Stimulated activated CD4-positive, alpha-beta T cell treated with anti-CD3 and anti-CD28 coated beads, Interleukin-1b, Interleukin-23, amount 100 ng/mL, for 1 hour (primary cell): ENCODE data around the gene SIRPD.
"Not testable (repeated sequence)": the region's sequence is repeated elsewhere in the genome, so short reads cannot be mapped to it uniquely, and the experiment has no call there.

Experiments
- DNase-seq, 2 donors: peaks; one replicate each; pipeline ENCODE4 v3.0.0-alpha.2; 2020; ENCODE audit warnings: low read depth in 2 of 2

Gene SIRPD

DNA sequence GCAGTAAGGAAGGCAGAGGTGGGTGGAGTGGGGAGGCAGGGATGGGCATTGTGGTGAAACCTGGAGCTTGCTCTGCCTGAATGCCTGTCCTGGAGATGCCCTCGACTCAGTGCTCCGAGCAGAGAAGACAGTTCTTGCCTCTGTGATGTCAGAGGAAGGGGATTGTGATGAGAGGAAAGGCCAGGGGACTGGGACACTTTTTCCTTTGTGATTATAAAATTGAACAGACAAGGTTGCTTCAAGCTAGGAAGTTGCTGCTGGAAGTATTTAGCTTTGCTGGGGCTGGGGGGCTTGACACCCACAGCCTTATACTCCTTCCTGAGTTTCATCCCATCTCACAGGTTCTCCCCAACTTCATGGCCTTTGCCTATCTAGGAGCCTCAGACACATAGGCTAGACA, at the start of gene SIRPD:
Gene SIRPD (minus strand): TSS at position 101 of the 400 bp plus-strand sequence. CDS start 52 bp downstream, at position 49.
- no peak for DNase-seq

DNA sequence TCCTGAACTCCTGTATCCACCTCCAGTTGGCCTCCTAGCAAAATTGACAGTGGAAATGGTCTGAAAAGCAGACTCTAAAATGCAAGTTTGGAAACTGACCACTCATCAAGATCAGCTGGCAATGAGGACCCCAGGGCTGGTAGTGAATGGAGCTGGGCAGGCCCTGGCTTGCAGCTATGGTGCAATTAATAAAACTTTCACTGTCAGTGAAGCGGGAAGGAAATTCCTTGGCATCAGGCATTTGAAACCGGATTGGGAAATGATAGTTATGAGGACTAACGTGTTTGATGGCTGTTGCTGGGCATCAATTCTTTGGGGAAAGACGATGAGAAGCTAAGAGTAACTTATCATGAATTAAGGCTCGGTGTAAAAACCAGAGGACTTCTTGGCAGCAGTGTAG, 43.2 kb upstream of the SIRPD start:
- no peak for DNase-seq

DNA sequence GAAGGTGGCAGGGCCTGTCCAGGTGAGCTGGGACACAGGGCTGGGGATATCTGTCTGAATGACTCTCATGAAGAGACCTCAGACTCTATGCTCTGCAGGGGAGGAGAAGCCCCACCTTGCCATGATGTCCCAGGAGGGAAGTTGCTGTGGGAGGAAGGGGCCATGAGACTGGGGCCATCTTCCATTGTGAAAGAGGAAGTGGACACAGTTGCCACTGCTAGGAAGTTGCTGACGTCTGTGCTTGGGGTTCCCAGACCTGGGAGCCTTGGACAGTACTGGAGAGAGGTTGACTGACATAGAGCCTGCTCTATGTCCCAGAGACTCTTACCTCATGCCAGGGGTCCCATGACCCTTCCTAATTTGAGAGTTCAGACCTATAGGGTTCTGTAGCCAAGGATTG, 37.8 kb upstream of the SIRPD start:
- DNase-seq: no peak

- DNase-seq: no peak
Observed at GRCh38 chr20:1588533-1589460, 31.3 kb upstream of the SIRPD start.

DNA sequence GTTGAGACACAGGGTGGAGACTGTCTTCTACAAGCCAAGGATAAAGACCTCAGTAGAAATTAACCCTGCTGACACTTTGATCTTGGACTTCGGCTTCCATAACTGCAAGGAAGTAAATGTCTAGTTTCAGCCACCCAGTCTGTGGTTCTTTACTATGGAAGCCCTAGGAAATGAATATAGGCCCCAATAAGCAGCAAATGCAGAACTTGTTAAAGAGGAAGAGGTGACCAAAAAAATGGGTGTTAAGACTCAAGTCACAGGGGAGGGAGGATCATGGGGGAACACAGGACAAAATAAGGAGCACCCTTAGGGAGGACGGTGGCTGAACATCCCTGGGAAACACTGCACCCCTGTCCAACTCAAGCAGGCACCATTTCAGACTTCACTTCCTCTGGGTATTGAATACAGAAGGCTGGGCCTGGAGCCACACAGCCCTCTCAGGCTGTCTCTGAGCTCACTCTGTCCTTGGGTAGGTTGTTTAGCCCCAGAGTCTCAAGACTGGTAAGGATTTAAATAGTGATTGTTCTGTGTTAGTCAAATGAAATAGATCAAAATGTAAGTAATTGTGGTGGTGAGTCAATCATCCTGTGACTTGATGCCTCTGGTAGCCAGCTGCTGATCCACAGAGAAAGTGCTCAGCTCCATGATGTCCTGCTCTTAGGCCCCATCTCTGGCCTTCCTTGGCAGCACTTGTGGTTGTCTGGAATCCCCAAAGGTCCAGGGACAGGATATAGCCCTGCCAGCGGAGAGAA, 30.5 kb upstream of the SIRPD start:
- no peak for DNase-seq

- no peak for DNase-seq
Observed at GRCh38 chr20:1579488-1579887, 22.0 kb upstream of the SIRPD start.

GRCh38 chr20:1577906-1578305, 20.4 kb upstream of the SIRPD start:
- DNase-seq: no peak

DNA sequence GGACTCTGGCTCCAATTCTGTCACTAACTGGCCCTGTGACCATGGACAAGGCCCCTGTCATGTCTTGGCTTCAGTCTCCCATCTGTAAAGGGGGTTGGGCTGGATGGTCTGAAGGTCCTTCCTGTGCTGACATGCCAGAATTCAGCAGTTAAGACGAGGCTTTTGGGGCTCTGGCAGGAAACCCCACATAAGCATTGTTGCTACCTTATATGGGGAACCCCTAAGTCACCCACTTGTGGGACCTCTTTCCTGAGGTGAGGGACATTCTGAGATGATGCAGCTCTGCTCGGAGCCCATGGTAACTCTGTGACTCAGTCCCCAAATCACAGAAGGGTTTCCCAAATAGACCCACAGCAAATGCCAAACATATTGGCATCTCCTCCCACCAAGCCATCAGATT, 19.8 kb upstream of the SIRPD start:
- not testable (repeated sequence) for DNase-seq

DNA sequence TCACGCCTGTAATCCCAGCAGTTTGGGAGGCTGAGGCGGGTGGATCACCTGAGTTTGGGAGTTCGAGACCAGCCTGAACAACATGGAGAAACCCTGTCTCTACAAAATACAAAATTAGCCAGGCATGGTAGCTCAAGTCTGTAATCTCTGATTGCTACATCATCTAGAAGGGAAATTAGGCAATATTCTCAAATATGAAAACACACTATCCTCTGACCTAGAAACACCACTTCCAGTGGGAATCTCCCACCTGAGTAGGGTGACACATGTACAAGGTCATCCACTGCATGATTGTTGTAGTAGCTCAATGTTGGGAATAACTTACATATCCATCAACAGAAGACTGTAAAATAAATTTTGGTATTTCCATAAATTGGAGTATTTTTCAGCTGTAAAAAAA, 19.1 kb upstream of the SIRPD start:
- no peak for DNase-seq

DNA sequence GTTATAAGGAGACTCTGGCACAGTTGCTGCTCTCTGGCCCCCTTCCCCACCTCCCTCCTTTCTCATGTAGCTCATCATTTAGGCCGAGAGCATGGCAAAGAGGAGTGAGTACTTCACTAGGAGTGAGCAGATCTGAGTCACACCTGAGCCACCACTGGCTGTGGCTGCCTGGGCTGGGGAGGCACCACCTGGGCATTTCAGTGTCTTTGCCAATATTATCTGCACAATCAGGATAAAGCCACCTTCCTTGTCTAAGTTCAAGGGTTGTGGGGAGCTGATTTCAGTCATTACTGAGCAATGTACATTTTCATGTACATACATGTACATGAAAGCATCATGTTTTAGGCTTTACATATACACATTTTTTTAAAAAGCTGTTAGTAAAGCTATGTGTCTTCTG, 18.5 kb upstream of the SIRPD start:
- not testable (repeated sequence) for DNase-seq

DNA sequence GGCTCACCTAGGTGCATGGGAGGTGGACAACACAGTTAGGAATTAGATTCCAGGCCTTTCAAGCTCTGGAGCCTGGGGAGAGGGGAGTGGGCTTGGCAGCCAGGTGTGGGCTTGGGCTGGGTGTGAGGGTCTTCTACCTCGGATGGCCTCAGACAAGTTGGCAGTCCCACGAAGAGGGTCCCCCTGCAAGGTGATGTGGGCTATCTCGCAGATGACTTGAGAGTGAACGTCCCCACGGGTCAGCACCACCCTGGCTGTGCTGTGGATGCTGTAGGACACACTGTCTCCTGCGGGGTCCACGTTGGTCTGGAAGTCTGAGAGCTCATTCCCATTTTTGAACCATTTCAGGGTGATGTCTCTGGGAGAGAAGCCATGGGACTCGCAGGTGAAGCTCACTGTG, 14.1 kb upstream of the SIRPD start:
- DNase-seq: not testable (repeated sequence)

DNA sequence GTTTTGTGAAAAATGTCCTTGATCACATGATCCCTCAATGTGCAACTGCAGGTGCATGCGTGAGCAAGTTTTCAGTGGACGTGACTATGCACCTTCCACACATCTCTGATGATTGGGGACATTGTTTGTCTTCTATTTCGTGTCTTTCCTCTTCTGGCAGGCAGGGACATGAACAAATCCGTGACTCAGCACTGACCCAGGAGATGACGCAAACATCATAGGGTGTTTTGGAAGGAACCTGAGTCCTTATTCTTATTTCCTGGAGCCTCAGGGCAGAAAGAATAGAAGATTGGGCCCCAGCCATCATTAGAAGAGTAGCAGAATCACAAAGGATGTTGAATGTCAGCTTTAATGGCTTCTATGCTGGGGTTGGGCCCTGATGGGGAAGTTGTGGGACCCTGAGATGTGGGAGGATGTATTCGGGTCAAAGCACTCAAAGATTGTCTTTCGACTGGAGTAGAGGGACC, 11.9 kb upstream of the SIRPD start:
- DNase-seq: no peak

DNA sequence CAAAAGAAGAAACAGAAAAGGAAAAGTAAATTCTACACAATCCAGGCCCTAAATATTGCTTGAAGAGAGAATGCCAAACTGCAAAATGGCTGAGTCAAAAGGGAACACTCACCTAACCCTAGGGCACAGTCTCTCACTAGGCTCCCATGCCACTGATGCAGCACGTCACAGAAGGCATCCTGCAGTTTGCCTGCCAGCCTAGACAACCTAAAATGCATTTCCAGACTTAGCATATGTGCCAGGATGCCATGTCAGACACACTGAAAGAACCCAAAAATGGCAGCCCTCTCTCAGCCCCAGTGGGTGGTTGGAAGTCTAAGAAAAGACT, 10.6 kb upstream of the SIRPD start:
- no peak for DNase-seq

DNA sequence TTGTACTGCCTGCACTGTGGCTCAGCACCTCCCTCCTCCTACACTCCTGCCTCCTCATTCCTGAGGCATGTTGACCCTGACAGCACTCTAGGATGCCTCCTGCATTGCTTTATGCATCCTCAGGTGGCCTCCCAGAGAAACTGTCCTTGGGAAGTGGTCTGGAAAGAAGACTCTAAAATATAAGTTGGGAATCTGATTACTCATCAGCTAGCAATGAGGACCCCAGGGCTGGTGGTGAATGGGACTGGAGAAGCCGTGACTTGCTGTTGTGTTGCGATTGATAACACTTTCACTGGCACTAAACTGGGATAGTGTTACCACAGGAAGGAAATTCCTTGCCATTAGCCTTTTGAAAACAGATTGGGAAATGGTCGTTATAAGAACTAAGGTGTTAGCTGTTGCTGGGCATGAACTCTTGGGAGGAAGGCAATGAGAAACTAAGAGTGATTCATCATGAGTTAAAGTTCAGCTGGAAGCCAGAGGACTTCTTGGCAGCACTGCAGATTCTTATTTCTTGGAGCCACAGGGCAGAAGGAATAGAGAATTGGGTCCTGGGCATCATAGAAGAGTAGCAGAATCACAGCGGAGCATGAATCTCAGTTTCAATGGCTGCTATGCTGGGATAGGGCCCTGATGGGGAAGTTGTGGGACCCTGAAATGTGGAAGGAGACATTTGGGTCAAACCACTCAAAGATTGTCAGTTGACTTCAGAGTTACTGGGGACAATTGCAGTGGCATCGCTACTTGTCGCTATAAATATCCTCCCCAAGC, 10.1 kb upstream of the SIRPD start:
- DNase-seq: no peak

GRCh38 chr20:1566701-1567100, 9.2 kb upstream of the SIRPD start:
- no peak for DNase-seq

DNA sequence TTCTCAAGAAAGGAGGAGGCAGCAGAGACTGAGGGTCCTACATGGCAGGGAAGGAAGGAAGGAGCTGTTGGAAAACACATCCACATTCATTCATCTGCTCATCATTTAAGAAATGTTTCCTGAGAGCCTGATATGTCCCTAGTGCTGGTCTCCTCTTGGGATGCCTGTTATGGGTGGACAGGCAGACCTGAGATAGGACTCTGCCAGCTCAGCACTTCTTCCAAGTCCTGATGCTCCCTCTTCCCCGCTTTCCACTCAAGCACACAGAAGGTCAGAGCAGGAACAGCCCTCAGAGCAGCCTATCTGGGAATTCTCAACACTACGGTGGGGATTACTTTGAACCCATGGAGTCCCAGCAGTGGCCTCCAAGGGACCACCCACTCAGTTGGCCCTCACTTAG, 8.0 kb upstream of the SIRPD start:
- no peak for DNase-seq

GRCh38 chr20:1563598-1563997, 6.1 kb upstream of the SIRPD start:
- no peak for DNase-seq

DNA sequence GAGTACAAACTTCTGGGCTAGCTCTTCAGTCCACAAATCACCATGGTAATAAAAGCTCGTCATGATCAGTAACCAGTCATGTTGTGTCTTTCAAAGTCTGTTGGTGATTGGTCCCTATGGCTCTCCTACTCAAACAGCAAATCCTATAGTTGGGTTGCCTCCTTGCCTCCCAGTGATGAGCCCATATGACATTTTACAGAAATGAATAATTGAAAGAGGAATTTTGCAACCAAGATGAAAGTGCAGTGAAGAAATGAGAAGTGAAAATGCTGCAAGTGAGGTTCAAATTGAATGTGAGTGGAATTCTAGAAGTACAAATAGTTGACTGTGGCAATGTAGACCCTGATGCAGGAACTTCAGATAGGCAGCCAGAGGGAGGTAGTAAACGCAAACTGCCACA, 5.1 kb upstream of the SIRPD start:
- no peak for DNase-seq

DNA sequence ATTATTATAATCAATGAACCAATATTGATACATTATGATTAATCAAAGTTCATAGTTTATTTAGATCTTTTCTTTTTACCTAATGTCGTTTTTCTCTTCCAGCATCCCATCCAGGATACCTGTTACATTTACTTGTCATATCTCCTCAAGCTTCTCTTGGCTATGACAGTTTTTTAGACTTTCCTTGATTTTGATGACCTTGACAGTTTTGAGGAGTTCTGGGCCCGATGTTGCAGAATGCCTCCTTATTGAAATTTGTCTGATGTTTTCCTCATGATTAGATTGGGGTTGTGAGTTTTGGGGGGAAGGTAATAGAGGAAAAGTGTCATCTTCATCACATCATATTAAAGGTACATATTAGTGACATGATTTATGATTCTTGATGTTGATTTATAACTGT, 3.8 kb upstream of the SIRPD start:
- no peak for DNase-seq

GRCh38 chr20:1555952-1556351, 1.6 kb downstream of the SIRPD start:
- DNase-seq: no peak

DNA sequence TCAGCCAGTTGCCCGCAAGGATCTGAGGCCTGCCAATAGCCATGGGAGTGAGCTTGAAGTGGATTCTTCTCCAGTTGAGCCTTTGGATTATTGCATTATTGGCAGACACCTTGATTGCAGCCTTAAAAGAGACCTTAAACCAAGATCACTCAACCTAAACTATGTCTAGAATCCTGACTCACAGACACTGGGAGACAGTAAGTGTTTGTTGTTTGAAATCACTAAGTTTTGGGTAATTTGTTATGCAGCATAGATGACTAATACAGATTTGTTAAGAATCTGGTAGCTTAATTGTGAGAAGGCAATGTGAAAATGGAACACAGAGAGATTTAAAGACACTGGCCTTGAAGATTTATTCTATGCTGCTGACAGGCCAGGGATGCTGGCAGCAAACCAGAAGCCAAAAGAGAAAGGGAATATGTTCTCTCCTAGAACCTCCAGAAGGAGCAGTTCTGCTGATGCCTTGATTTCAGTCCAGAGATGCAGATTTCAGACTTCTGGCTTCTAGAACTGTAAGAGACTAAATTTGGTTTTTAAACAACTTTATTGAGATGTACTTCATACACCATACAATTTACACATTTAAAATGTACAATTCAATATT, 17.6 kb downstream of the SIRPD start:
- DNase-seq: no peak

DNA sequence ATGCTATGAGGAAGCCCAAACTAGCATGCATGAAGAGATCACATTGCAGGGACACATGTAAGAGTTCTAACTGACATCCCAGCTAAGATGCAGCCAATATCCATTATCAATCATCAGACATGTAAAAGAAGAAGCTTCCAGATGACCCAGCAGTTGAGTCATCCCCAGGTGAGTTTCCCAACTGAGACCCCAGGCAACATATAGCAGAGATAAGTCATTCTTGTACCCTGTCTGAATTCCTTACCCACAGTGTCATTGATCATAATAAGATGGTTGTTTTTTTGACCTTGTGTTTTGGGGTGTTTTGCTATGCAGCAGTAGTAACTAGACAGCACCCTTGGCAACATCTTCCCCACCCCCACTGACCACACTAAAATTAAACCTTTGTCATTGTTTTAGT, 18.9 kb downstream of the SIRPD start:
- DNase-seq: no peak
